Inflammatory macrophage treated with lipopolysaccharide for 4 hours (primary cell): ENCODE measurements around the gene CAPN11.
A peak's percentile ranks its signal among the peaks of the same experiment; 100 is the strongest.

ENCODE experiments used
- DNase-seq: peaks from one replicate; pipeline ENCODE4 v3.0.0-alpha.2; 2020

CAPN11 gene

GRCh38 chr6:44217332-44218143 lies 58.9 kb downstream of the CAPN11 start:
- DNase-seq, result no peak

DNA sequence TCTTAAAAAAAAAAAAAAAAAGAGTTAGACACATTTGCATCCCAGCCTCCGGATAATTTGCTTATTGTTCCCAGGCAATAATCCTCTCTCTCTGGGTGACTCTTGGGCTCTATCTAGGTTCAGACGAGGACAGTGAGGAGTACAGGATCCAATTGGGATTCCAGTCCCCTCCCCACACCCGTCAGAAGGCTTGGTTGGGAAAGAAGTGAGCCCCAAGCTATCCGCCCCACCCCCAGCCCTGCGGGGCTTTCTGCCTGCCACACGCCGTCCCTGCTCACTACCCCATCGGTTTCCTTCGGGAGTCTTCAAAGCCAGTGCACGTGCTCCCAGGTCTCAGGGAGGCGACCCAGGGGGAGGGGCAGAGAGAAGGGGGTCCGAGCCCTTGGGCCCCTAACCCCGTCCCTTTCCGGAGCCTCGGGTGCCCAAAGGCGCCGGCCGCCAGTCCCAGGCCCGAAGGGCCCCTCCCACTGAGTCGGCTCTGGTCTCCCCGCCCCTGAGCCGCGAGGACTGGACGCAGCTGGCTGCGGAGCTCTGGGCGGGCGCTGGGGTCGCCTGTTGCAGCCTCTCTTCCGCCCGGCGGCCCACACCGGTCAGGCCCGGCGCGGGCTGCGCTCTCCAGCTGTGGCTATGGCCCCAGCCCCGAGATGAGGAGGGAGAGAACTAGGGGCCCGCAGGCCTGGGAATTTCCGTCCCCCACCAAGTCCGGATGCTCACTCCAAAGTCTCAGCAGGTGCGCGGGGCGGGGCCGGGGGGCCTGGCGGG lies 60.6 kb downstream of the CAPN11 start:
- DNase-seq, result peak; percentile 60

DNA sequence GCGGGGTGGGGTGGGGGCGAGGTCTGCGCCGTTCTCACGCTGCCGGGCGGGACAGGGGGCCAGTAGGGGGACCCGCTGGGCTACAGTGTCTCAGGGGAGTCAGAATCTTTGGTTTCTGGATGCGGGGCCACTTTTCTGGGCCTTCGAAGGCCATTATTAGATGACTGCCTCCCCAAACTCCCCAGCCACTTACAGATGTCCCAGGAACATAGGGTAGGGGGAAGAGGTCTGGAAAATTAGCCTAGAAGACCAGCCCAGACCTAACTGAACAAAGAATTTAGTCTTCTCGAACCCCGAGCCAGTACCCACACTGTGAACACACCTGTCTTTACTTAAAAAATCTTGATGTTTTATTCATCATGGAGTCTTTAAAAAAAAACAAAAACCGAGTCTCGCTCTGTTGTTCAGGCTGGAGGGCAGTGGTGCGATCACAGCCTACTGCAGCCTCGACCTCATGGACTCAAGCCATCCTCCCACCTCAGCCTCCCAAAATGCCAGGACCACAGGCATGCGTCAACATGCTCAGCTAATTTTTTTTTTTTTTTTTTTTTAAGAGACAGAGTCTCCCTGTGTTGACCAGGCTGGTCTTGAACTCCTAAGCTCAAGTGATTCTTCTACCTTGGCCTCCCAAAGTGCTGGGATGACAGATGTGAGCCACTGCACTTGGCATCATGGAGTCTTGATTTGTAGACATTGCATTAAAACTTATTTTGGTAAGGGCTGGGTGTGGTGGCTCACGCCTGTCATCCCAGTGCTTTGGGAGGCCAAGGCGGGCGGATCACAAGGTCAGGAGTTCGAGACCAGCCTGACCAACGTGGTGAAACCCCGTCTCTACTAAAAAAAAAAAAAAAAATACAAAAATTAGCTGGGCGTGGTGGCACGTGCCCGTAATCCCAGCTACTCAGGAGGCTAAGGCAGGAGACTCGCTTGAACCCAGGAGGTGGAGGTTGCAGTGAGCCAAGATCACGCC lies 61.5 kb downstream of the CAPN11 start:
- DNase-seq, result no peak

DNA sequence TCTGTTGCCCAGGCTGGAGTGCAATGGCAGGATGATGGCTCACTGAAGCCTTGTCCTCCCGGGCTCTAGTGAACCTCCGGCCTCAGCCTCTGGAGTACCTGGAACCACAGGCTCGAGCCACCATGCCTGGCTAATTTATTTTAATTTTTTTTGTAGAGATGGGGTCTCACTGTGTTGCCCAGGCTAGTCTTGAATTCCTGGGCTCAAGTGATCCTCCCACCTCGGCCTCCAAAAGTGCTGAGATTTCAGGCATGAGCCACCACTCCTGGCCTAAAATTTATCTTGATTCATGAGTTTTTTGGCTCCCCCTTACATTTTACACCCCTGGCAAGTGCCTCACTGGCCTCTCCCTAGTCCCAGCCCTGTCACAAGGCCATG lies 62.3 kb downstream of the CAPN11 start:
- no peak for DNase-seq

DNA sequence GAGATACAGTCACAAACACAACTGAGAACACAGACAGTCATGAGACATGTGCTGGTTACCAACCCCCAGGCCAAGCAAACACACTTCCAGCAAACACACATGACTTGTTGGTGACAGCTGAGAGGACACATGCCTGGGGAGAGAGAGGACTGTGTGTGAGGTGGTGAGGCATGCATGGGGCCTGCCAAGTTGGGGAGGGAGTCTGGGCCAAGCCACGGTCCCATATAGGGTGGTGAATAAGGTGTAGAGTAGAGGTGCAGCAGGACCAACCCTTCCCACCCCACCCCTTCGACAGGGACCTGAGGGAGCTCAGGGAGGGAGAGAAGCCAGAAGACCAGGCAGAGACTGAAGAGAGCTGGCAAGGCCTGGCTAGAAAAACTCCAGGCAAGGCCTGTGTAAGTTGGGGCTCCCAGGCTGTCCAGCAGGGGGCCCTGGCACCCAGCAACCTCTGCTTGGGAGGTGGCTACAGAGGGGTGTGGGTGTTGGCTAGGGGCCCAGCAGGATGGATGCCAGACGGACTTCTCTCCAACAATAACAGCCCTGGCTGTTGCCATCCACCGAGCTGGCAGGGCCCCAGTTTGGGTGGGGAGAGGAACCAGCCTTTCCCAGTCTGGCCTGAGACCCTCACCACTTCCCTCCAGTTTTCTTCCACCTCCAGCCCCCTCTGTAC lies 62.8 kb downstream of the CAPN11 start:
- DNase-seq, result peak; percentile 74

- DNase-seq, result no peak
Measured at GRCh38 chr6:44221961-44222335, 63.3 kb downstream of the CAPN11 start.

GRCh38 chr6:44222486-44223318 lies 64.1 kb downstream of the CAPN11 start:
- no peak for DNase-seq

GRCh38 chr6:44223319-44224028 lies 64.9 kb downstream of the CAPN11 start, which contains the start of gene SLC29A1:
Gene SLC29A1 (plus strand): TSS chr6:44223595. CDS start chr6:44227314, 3,719 bp downstream.
- DNase-seq, result peak; percentile 48

DNA sequence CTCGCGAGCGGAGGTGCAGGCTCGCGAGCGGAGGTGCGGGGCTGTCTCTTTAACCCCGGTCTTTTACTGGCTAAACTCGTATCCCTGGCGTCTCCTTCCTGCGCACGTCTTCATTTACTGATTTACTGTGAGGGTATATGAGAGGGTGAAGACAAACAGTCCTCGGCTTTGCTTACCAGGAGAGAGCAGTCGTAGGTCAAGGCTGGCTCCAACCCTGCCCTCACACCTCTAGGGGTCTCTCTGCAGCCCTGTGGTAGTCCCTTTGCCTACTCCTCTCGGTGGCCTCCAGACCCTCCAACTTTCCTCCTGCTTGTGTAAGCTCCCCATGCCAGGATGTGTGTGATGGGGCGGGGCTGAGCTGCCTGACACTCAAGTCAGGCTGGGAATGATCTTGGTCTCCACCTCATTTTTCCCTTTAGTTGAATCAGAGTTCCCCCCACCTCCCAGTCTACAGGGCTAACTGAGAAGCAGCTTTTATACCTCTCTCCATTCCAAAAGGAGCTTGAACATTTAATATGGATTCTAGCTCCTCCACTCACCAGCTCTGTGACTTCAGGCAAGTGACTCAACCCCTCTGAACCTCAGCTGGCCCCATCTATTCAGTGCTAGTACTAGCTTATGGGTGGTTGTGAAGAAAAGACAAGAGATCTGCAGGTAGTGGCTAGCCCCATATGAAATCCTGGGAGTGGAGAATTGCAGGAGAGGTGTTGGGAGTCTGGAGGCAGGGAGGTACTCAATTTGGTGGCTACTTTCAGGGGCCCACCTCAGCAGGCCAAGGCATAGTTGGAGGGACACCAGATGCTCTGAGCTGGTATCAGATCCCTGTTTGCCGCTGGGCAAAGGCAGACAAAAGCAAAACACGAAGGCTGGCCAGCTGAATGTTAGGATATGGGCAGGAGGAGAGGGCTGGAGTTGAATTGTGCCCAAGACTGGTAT lies 65.7 kb downstream of the CAPN11 start:
- DNase-seq, result no peak

DNA sequence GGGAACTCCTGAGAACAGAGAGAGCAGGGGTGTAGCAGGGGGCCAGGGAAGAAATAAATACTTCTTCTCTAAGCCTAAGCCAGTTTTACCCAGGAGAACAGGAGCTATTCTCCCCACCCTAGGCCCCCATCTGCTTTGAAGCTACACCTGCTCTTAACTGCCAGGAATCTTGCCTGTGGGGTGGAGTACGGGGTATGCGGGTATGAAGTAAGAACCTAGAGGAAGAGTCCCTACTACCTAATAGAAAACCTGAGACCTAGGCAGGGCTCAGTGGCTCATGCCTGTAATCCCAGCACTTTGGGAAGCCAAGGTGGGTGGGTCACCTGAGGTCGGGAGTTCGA lies 66.3 kb downstream of the CAPN11 start:
- DNase-seq, result no peak

DNA sequence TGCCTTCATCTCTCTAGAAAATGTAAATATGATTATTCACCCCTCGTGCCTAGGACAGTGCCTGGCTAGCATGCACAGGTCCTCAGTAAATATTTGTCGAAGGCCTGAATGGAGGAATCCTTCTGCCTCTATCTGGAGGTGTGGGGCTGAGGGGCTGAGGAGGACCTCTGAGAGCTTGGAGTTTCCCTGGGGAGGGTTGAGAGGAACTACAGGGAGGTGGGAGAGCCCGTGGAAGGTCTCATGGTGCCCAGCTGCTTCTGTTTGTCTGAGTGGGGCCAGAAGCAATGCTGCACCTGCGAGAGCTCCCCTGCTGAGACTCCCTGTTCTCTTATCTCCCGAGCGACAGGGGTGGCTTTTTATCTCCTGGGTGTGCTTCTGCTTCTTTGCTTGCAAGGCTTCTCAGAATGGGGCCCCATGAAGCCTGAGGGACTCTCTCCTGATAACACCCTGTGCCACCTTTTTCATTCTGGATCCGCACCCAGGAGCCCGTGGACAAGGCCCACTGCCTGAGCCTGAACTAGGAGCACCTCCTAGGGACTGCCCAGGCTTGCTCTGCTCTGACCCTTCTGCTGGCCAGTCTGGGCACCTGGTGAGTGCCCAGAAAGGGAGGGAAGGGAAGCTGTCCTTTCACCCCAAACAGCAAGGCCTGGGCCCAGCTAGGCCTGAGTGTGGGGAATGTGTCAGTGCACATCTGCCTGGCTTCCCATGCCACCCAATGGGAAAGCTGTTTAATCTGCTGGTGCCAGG lies 67.1 kb downstream of the CAPN11 start:
- no peak for DNase-seq

- DNase-seq, result no peak
Measured at GRCh38 chr6:44226368-44227147, 67.9 kb downstream of the CAPN11 start.

- no peak for DNase-seq
Measured at GRCh38 chr6:44227148-44227793, 68.7 kb downstream of the CAPN11 start.

DNA sequence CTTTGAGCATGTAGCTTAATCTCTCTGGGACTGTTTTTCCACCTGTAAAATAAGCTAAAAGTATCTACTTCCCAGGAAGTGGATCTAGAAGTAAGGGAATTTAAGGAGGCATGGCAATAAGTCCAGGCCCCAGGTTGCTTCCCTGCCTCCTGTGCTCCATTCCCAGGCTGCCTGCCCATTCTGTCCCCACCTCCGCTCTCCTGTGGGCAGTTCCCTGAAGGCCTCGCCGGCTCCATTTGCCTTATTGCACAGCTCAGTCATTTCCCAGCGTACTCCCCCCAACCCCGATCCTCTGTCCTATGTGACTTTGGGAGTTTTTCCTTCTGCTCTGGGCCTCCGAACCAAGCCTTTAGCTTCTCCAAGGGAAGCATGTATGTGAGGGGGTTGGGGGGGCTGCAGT lies 69.4 kb downstream of the CAPN11 start:
- no peak for DNase-seq

DNA sequence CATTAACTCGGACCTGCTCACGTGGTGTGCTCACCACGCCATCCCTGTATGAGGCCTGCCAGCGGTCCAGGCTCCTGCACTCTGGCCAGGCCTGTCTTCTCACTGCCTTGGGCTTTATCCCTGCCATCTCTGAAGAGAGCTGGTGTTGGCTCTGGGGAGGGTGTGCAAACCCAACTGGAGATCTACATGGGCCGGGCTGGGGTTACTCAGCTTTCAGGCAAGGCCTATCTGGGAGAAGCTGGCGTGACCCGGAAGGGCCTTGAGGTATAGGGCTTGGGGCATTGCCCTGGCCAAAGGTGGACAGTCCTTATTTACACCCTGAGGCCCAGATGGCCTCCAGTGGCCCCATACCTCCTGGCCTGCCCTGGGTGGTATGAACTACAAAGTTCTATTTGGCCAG lies 69.8 kb downstream of the CAPN11 start:
- no peak for DNase-seq

DNA sequence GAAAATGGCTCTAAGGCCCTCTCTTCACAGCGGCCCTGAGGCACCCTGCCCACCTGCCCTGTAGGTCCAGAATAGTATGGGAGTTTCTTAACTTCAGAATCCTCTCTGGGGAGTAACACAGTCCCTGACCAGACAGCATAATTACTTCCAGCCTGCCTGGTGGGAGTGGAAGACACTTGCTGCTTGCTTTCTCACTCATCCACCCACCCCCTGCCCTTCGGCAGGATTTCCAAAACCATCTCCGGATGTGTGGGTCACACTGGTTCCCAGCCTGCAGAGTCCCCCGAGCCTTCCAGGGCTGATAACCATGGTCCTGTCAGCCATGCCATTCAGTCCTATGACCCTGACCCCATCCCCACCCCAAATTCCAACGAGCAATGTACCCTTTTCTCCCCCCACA lies 70.2 kb downstream of the CAPN11 start:
- DNase-seq, result no peak

GRCh38 chr6:44229376-44230033 lies 70.9 kb downstream of the CAPN11 start:
- peak; percentile 44 for DNase-seq
